Gastrocnemius medialis (tissue), 4 donors: Measurements from ENCODE around the gene LARGE1. TPM values are rescaled to one million over a fixed set of nuclear protein-coding genes. Genes with fewer than 3 reads are reported as not detected.
"Not testable (repeated sequence)": the region's sequence is repeated elsewhere in the genome, so short reads cannot be mapped to it uniquely, and the experiment has no call there.

ENCODE experiments used
- ATAC-seq, 2 donors: fragments of 150-250 bp; one replicate each; pipeline ENCODE4 v1.9.1; 2016
- DNase-seq, 2 donors: peaks; one replicate each; pipeline ENCODE4 v3.0.0-alpha.2; 2019
- H3K27ac ChIP-seq, 4 donors: fragments of 200-600 bp; sonication (generic); 1 replicate in 1 of 4; 2 replicates in 3 of 4; pipeline ENCODE4 v1.5.1; 2016 to 2018; ENCODE audit warnings: mild to moderate bottlenecking in 2 of 4, moderate library complexity in 1 of 4
- H3K27me3 ChIP-seq, 3 donors: fragments of 200-600 bp; sonication (generic) in 2 of 3; 1 replicate in 1 of 3; 2 replicates in 2 of 3; pipeline versions ENCODE4 v1.5.1 to v1.6.0; 2016 to 2019; ENCODE audit warnings: mild to moderate bottlenecking in 1 of 3, moderate library complexity in 1 of 3
- H3K36me3 ChIP-seq, 2 donors: fragments of 200-600 bp; sonication (generic) in 1 of 2; one replicate each; pipeline ENCODE4 v1.5.1; 2017 to 2018
- H3K4me1 ChIP-seq, 2 donors: fragments of 200-600 bp; sonication (generic) in 1 of 2; one replicate each; pipeline ENCODE4 v1.5.1; 2016 to 2017; ENCODE audit warnings: mild to moderate bottlenecking in 2 of 2
- H3K4me3 ChIP-seq, 4 donors: fragments of 200-600 bp; sonication (generic) in 3 of 4; 1 replicate in 1 of 4; 2 replicates in 3 of 4; pipeline ENCODE4 v1.5.1; 2016 to 2019; ENCODE audit warnings: mild to moderate bottlenecking in 2 of 4
- H3K9me3 ChIP-seq, 3 donors: fragments of 200-600 bp; sonication (generic) in 2 of 3; 1 replicate in 1 of 3; 2 replicates in 2 of 3; pipeline ENCODE4 v1.5.1; 2016 to 2019
- CTCF ChIP-seq, 5 experiments: fragments of 450-650 bp in 3 of 5; fragments of 200-600 bp in 2 of 5; sonication (generic) in 2 of 5; IDR thresholded peaks in 4 of 5; conservative IDR thresholded peaks in 1 of 5; 1 replicate in 4 of 5; 2 replicates in 1 of 5; pipeline ENCODE4 v1.5.1; 2016 to 2019; ENCODE audit warnings: antibody characterized with exemption in 5 of 5, mild to moderate bottlenecking in 3 of 5, moderate library complexity in 3 of 5
- POLR2A ChIP-seq, 2 donors: fragments of 450-650 bp; IDR thresholded peaks; one replicate each; pipeline ENCODE4 v1.6.1; 2017; ENCODE audit warnings: antibody characterized with exemption in 2 of 2, mild to moderate bottlenecking in 2 of 2, moderate library complexity in 2 of 2
- in situ Hi-C, 4 donors: fragments of 200-750 bp; cut with MboI; loops; one replicate each; pipeline versions ENCODE4 v1.15.0 to v1.8.0; 2017; ENCODE audit warnings: low sequenced_read_pairs in 4 of 4
- intact Hi-C: fragments of 100-400 bp; cut with DNase I; formaldehyde crosslinking; loops from one replicate; pipeline ENCODE4 v1.15.1; 2023; ENCODE audit warnings: low total_unique reads
- total RNA-seq, 4 donors: library from RNA; depleted of rRNA; stranded (reverse); fragments of >200 nt; gene quantifications; one replicate each; pipeline versions ENCODE4 v1.1.0 to v1.2.3, GENCODE V29; 2016

LARGE1 gene
- total RNA-seq, 4 donors from 2014 or later, result 48.5 to 91.0 (median 68.4) TPM

GRCh38 chr22:33860386-33860785 lies 59.9 kb downstream of the LARGE1 start:
- Histone ChIP-seq H3K4me3 (no peak overlapping the region), H3K27me3 (no peaks in the 10 kb centered on the region), H3K4me1 (peaks cover 20 to 25% of the 10 kb centered on the region in 2 donors), H3K27ac (no peak overlapping the region), H3K36me3 (no peaks in the 10 kb centered on the region), H3K9me3 (no peaks in the 10 kb centered on the region)
- no peak for ATAC-seq
- TF ChIP-seq CTCF (IDR thresholded peaks at IDR 0.05 in 4 of 5, conservative IDR thresholded peaks at IDR 0.05 in 1 of 5) (no peak), POLR2A (IDR thresholded peaks at IDR 0.05) (no peak)
- intact Hi-C loops, result no loop called here
- in situ Hi-C loops, result no loop called here
- no peak for DNase-seq

GRCh38 chr22:33859311-33859710 lies 61.0 kb downstream of the LARGE1 start:
- Histone ChIP-seq H3K4me1 (peaks cover 13 to 18% of the 10 kb centered on the region in 2 donors), H3K36me3 (no peaks in the 10 kb centered on the region), H3K27ac (no peak overlapping the region), H3K4me3 (no peak overlapping the region), H3K9me3 (no peaks in the 10 kb centered on the region), H3K27me3 (no peaks in the 10 kb centered on the region)
- ATAC-seq (no peak), DNase-seq (no peak)
- in situ Hi-C loops, result no loop called here
- TF ChIP-seq POLR2A (IDR thresholded peaks at IDR 0.05) (no peak), CTCF (IDR thresholded peaks at IDR 0.05 in 4 of 5, conservative IDR thresholded peaks at IDR 0.05 in 1 of 5) (no peak)
- intact Hi-C loops, result no loop called here

- H3K36me3 ChIP-seq, H3K9me3 ChIP-seq, H3K27me3 ChIP-seq, H3K27ac ChIP-seq, DNase-seq, intact Hi-C loops, H3K4me3 ChIP-seq, in situ Hi-C loops, ATAC-seq: not testable (repeated sequence)
- H3K4me1 ChIP-seq, result peaks cover 13 to 15% of the 10 kb centered on the region in 2 donors
These were observed 61.6 kb downstream of the LARGE1 start for GRCh38 chr22:33858653-33859052.

- H3K27me3 ChIP-seq, in situ Hi-C loops: not testable (repeated sequence)
These were observed 62.5 kb downstream of the LARGE1 start for GRCh38 chr22:33857767-33858166.

GRCh38 chr22:33854724-33855123 lies 65.6 kb downstream of the LARGE1 start:
- H3K4me3 ChIP-seq, result no peak overlapping the region
- DNase-seq, result no peak
- ATAC-seq, result no peak
- H3K4me1 ChIP-seq, result peaks cover 31 to 37% of the 10 kb centered on the region in 2 donors
- in situ Hi-C loops (no loop called here), intact Hi-C loops (no loop called here)
- TF ChIP-seq POLR2A (IDR thresholded peaks at IDR 0.05) (no peak), CTCF (IDR thresholded peaks at IDR 0.05 in 4 of 5, conservative IDR thresholded peaks at IDR 0.05 in 1 of 5) (no peak)
- H3K9me3 ChIP-seq, result no peaks in the 10 kb centered on the region
- peak overlapping the region; percentile 56 to 73 (median 72) for H3K27ac ChIP-seq
- H3K27me3 ChIP-seq, result no peaks in the 10 kb centered on the region
- H3K36me3 ChIP-seq, result no peaks in the 10 kb centered on the region

More at GRCh38 chr22:33857767-33858166, 62.5 kb downstream of the LARGE1 start:
- H3K4me3 ChIP-seq, H3K36me3 ChIP-seq, intact Hi-C loops, ATAC-seq, H3K27ac ChIP-seq, DNase-seq, H3K9me3 ChIP-seq: not testable (repeated sequence)
- peaks cover 20% of the 10 kb centered on the region in 2 donors for H3K4me1 ChIP-seq
